ENCODE data around the gene NCAPG2.

Gene NCAPG2

DNA sequence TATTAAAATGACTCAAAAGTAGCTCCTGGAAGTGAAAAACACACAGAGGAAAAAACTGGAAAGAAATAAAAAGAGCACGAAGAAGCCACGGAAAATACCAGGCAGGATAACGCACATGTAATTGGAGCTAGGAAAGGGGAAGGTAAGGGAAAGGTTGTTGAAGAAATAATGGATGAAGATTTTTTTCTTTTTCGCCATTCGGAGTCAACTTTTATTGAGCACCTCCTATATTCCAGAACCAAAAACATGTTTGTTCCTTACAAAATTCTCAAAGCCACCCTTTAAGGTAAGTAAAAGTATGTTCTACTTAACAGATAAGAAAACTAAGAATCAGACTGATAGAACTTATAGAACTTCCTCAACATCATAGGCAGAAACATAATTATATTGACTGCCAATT is 84.2 kb downstream of the NCAPG2 start:
- DNase-seq = no peak

- no peak for DNase-seq
Observed at GRCh38 chr7:158618745-158619140, 85.9 kb downstream of the NCAPG2 start.

GRCh38 chr7:158617737-158618128 is 86.9 kb downstream of the NCAPG2 start:
- DNase-seq = no peak

GRCh38 chr7:158616050-158616449 is 88.6 kb downstream of the NCAPG2 start:
- no peak for DNase-seq

DNA sequence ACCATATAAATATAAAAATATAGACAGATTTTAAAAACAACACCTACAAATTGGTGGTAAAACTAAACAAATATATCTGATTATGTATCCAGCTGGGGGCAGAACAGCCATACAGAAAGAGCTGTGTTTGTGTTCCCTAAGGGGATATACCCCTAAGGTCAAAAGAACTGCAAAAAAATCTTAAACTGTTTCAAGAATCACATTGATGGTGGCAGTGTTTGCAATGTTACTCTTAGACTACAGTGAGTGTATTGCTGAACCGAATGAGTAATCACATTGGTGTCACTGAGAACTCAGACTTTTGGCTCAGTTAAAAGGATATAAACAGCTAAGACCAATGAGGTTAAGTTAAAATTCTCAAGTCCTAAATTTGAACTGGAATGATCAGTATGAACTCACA is 89.9 kb downstream of the NCAPG2 start:
- no peak for DNase-seq

DNA sequence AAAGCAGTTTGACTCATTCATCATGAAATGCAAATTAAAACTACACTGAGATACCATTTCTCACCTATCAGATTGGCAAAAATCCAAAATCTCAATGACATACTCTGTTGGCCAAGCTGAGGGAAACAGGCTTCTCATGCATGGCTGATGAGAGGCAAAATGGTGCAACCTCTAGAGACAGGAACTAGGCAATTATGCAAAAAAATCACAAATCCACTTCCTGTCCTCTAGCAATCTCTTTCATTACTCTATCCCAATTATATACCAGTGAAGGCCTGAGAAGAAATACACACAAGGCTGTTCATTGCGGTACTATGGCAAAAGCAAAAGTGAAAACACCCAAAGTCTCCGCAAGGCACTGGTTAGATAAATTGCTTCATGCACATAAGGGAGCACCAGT is 91.1 kb downstream of the NCAPG2 start:
- no peak for DNase-seq

- no peak for DNase-seq
Observed at GRCh38 chr7:158612546-158612945, 92.1 kb downstream of the NCAPG2 start.

DNA sequence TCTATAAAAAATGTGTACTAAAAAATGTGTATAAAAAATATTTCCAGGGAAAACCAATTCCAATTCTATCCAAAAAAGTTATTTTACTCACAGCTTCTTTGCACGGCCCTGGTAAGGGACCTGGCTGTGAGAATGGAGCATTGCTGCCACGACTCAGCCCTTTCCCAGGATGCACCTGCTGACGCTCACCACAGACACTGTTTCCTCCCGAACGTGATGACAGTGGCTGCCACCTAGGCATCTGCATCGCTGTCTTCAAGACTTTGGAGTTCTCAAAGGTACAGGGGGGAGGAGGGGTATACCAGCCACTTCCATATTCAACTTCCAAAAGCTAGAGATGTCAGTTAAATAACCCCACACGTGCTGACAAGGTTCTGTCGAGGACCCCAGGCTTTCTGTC is 93.1 kb downstream of the NCAPG2 start:
- no peak for DNase-seq

GRCh38 chr7:158609313-158609974 is 95.2 kb downstream of the NCAPG2 start:
- no peak for DNase-seq

DNA sequence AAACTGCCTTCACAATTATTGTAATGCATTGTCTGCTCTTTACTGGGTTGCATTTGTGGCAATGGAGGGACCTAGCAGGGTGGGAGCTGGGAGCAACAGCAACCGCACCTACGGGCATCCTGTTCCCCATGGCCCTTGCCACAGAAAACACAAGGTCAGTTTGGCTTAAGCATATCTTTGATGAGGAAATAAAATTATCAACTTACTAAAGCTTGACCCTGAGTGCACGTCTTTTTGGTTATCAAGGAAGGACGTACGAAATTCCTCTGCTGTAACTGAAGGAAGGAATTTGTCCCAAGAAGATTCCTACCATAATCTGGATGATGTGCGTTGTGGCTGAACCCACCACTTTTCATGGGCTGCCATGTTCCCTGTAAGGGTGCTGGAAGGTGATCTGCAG is 97.0 kb downstream of the NCAPG2 start:
- no peak for DNase-seq

- no peak for DNase-seq
Observed at GRCh38 chr7:158606671-158607424, 97.8 kb downstream of the NCAPG2 start.

- no peak for DNase-seq
Observed at GRCh38 chr7:158606129-158606528, 98.5 kb downstream of the NCAPG2 start.

DNA sequence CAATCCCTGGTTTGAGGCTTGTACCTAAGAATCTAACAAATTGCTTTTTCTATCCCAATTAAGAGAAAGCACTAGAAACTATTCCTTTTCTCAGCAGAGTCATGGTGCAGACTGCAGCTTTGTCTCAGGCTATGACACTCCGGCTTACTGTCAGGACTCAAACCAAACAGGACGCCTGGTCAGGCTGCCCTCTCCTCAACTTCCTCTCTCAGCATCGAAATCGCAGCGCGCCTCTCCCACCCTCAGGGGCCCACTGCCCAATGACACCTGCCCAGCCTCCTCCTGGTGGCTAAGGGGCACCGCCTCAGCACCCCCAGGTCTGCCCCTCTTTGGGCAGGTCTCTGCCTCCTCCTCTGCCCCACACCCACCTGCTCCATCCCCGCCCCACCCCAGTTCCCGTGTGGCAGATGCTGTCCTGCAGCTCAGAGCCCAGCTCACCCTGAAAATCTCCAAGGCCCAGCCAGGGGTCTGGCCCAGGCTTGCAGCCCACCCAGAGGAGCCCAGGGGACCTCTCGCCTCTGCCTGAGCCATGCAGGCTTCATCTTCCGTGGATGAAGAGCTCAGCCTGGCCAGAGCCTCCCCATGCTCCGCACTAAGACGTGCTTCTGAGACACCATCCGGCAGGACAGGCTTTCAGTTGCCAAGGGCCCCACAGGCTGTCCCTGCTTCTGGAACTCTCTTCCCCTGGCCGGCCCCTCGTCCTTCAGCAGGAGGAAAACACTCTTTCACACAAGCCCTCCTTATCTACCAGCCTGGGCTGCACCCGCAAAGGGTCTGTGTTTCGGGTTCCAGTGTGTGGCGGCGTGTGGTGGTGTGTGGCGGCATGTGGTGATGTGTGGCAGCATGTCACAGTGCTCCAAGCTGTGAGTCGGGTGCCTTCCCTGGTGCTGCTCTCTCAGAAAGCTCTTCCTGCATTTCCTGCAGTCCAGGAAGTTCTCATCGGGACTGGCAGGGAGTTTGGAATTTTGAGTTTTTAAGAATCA is 100.5 kb downstream of the NCAPG2 start:
- no peak for DNase-seq

- no peak for DNase-seq
Observed at GRCh38 chr7:158602905-158603772, 101.5 kb downstream of the NCAPG2 start.

DNA sequence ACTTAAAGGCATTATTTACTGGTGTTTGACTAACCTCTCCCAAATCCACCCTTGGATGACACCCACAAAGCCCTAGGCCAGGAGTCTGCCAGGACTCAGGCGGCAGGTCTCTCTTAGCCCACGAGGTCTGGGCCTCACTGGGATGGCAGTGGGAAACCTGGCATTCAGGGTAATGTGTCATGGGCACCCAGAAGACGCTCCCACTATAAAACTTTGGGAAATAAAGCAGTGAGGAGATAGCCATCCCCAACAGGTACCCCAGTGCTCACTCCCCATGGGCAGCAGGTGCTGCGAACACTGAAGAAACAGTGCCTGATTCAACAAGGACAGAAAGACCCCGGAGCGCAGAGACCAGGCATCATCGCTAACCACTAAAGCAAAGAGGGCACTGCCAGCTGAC is 102.6 kb downstream of the NCAPG2 start:
- DNase-seq = no peak

DNA sequence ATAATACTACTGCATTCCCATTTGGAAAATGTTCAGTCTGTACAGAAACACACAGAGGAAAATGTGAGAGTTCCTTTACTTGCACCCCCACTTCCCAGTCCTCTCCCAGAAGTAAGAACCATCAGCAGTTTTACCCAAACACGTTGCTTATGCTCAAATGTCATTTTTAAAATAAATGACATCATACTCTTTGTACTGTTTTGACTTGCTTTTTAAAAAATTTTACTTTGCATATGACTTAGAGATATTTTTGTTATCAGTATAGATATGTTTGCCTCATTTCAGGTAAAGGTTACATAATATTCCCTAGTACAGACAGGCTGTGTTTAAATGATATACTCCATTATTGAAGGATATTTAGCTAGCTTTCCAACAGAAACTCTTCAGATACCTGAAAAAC is 103.5 kb downstream of the NCAPG2 start:
- DNase-seq = no peak

GRCh38 chr7:158596745-158597144 is 107.9 kb downstream of the NCAPG2 start:
- DNase-seq = no peak

- no peak for DNase-seq
Observed at GRCh38 chr7:158596309-158596708, 108.3 kb downstream of the NCAPG2 start.

DNA sequence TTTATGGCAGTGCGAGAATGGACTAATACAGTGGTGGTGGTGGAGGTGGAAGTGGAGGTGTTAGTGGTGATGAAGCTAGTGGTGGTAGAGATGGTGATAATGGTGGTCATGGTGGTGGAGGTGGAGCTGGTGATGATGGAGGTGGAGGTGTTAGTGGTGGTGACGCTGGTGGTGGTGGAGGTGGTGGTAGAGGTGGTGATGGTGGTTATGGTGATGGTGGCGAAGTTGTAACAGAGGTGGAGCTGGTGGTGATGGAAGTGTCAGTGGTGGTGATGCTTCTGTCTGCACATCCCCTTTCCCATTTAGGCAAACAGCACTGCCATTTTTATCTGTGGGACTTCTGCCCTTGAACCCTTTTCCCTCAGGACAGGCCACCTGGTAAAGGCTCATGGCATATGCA is 109.5 kb downstream of the NCAPG2 start:
- DNase-seq = no peak

DNA sequence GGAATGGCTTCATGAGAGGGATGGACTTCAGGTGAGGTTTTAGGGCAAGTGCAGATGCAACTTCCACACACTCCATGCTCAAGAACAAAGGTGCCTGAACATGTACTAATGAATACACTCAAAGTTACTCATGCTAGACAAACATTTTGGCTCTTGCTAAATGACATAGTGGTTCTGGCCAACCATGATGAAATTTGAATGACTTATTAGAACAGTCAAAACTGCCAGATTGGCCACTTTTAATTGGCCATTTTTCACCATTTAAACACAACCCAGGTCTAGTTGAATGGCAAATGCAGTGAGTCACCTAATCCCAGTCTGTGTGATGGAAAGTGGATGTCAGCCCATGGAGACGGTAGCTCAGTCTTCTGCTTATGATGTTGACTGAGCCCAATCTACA is 112.1 kb downstream of the NCAPG2 start:
- DNase-seq = no peak

DNA sequence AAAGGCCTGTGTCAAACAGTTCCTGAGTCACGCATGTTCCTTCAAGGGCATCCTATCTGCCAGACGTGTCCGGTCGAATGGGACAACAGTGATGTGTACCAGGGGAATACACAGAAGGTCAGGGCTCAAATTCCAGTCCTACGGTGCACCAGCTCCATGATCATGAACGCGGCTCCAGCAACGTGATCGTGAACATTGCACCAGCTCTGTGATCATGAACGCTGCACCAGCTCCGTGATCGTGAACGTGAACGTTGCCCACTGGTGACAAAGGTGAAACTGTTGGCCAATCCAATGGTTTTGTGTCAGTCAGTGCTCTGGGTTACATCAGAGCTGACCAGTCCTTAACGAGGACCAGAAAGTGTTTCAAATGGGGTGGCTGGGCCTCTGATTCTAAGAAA is 112.7 kb downstream of the NCAPG2 start:
- no peak for DNase-seq

DNA sequence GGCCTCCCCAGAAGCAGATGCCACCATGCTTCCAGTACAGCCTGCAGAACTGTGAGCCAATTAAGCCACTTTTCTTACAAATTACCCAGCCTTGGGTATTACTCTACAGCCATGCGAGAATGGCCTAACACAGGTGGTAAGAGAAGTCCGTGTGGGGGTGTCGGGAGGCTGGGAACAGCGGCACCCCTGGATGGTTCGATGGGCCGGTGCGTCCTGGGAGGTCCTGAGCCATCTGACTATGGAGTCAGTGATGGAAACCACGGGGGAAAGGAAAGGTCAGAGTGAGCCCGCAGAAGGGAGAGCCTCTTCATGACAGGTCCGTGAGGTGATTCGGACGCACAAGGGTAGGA is 114.4 kb downstream of the NCAPG2 start:
- DNase-seq = no peak

DNA sequence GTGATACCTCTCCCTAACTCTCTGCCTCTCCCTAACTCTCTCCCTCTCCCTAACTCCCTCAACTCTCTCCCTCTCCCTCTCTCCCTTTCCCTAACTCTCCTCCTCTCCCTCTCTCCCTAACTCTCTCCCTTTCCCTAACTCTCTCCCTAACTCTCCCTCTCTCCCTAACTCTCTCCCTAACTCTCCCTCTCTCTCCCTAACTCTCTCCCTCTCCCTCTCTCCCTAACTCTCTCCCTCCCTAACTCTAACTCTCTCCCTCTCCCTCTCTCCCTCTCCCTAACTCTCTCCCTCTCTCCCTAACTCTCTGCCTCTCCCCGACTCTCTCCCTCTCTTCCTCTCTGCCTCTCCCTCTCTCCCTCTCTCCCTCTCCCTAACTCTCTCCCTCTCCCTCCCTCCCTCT is 115.0 kb downstream of the NCAPG2 start:
- DNase-seq = no peak
